ENCODE measurements around the gene KCNQ5. TPM values are rescaled to one million over a fixed set of nuclear protein-coding genes. Genes with fewer than 3 reads are reported as not detected.

The KCNQ5 gene
- total RNA-seq, 1 donor from 2014 or later, result 1.5 TPM

- Mint-ChIP-seq H3K4me1 (ENCODE audit: low read depth, unreplicated experiment) (no peaks in the 10 kb centered on the region), H3K9me3 (ENCODE audit: unreplicated experiment) (no peaks in the 10 kb centered on the region), H3K4me3 (ENCODE audit: unreplicated experiment) (no peak overlapping the region), H3K27ac (ENCODE audit: unreplicated experiment) (no peak overlapping the region), H3K27me3 (ENCODE audit: unreplicated experiment) (no peaks in the 10 kb centered on the region), H3K36me3 (ENCODE audit: unreplicated experiment) (peaks cover 5% of the 10 kb centered on the region)
- no peak for DNase-seq
- TF ChIP-seq, protein P1, sequence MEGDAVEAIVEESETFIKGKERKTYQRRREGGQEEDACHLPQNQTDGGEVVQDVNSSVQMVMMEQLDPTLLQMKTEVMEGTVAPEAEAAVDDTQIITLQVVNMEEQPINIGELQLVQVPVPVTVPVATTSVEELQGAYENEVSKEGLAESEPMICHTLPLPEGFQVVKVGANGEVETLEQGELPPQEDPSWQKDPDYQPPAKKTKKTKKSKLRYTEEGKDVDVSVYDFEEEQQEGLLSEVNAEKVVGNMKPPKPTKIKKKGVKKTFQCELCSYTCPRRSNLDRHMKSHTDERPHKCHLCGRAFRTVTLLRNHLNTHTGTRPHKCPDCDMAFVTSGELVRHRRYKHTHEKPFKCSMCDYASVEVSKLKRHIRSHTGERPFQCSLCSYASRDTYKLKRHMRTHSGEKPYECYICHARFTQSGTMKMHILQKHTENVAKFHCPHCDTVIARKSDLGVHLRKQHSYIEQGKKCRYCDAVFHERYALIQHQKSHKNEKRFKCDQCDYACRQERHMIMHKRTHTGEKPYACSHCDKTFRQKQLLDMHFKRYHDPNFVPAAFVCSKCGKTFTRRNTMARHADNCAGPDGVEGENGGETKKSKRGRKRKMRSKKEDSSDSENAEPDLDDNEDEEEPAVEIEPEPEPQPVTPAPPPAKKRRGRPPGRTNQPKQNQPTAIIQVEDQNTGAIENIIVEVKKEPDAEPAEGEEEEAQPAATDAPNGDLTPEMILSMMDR (IDR thresholded peaks at IDR 0.05; ENCODE audit: partially characterized antibody, unreplicated experiment), result no peak
Observed at GRCh38 chr6:73042892-73043291, 421.0 kb downstream of the KCNQ5 start.

DNA sequence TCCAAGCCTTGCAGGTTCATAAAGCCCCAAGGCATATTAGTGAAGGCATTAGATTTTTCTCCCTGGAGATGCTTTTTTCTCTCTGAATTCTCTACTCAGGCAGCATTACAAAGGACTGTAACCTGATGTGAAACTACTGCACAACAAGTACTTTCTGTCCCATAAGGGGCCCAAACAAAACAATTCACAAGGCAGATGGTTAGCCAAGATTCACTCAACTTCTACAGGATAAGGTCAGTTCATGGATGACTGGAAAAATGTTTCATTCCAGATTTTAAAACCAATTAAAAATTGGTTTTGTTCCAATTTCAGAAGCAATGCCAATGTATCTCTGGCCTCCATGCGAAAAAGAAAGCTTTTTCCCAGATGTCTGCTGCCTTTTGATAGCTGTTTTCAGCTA lies 421.6 kb downstream of the KCNQ5 start:
- Mint-ChIP-seq H3K36me3 (ENCODE audit: unreplicated experiment) (peaks cover 5% of the 10 kb centered on the region), H3K27ac (ENCODE audit: unreplicated experiment) (no peak overlapping the region), H3K4me3 (ENCODE audit: unreplicated experiment) (no peak overlapping the region), H3K27me3 (ENCODE audit: unreplicated experiment) (no peaks in the 10 kb centered on the region), H3K4me1 (ENCODE audit: low read depth, unreplicated experiment) (no peaks in the 10 kb centered on the region), H3K9me3 (ENCODE audit: unreplicated experiment) (no peaks in the 10 kb centered on the region)
- DNase-seq, result no peak
- TF ChIP-seq, protein P1 (IDR thresholded peaks at IDR 0.05; ENCODE audit: partially characterized antibody, unreplicated experiment), result no peak

- no peak for DNase-seq
- Mint-ChIP-seq H3K36me3 (ENCODE audit: unreplicated experiment) (no peaks in the 10 kb centered on the region), H3K9me3 (ENCODE audit: unreplicated experiment) (no peaks in the 10 kb centered on the region), H3K4me1 (ENCODE audit: low read depth, unreplicated experiment) (no peaks in the 10 kb centered on the region), H3K4me3 (ENCODE audit: unreplicated experiment) (no peak overlapping the region), H3K27ac (ENCODE audit: unreplicated experiment) (no peak overlapping the region), H3K27me3 (ENCODE audit: unreplicated experiment) (no peaks in the 10 kb centered on the region)
- TF ChIP-seq, protein P1 (IDR thresholded peaks at IDR 0.05; ENCODE audit: partially characterized antibody, unreplicated experiment), result no peak
Observed at GRCh38 chr6:73045609-73046008, 423.7 kb downstream of the KCNQ5 start.

- DNase-seq, result no peak
- Mint-ChIP-seq H3K27me3 (ENCODE audit: unreplicated experiment) (no peaks in the 10 kb centered on the region), H3K36me3 (ENCODE audit: unreplicated experiment) (no peaks in the 10 kb centered on the region), H3K4me3 (ENCODE audit: unreplicated experiment) (no peak overlapping the region), H3K9me3 (ENCODE audit: unreplicated experiment) (no peaks in the 10 kb centered on the region), H3K27ac (ENCODE audit: unreplicated experiment) (no peak overlapping the region), H3K4me1 (ENCODE audit: low read depth, unreplicated experiment) (no peaks in the 10 kb centered on the region)
- TF ChIP-seq, protein P1 (IDR thresholded peaks at IDR 0.05; ENCODE audit: partially characterized antibody, unreplicated experiment), result no peak
Observed at GRCh38 chr6:73047801-73048200, 425.9 kb downstream of the KCNQ5 start.

DNA sequence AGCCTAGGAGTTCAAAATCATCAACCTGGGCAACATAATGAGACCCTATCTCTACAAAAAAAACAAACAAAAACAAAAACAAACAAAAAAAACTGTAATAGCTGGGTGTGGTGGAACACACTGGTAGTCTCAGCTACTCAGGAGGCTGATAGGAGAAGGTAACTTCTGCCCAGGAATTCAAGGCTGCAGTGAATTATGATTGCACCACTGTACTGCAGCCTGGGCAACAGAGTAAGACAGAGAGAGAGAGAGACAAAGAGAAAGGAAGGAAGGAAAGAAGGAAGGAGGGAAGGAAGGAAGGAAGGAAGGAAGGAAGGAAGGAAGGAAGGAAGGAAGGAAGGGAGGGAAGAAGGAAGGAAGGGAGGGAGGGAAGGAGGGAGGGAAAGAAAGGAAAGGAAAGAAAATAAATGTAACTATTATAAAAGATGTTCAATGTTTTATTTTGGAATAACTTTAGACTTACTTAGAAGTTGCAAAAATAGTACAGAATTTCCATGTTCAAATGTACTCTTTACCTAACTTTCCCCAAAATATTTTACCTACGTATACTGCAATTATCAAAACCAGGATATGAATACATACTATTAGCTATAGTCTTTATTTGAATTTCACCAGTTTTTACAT lies 428.2 kb downstream of the KCNQ5 start:
- Mint-ChIP-seq H3K27me3 (ENCODE audit: unreplicated experiment) (no peaks in the 10 kb centered on the region), H3K27ac (ENCODE audit: unreplicated experiment) (no peak overlapping the region), H3K4me3 (ENCODE audit: unreplicated experiment) (no peak overlapping the region), H3K36me3 (ENCODE audit: unreplicated experiment) (no peaks in the 10 kb centered on the region), H3K9me3 (ENCODE audit: unreplicated experiment) (no peaks in the 10 kb centered on the region), H3K4me1 (ENCODE audit: low read depth, unreplicated experiment) (no peaks in the 10 kb centered on the region)
- no peak for DNase-seq
- TF ChIP-seq, protein P1 (IDR thresholded peaks at IDR 0.05; ENCODE audit: partially characterized antibody, unreplicated experiment), result no peak
